ENCODE measurements around the gene MROH2A. TPM values are rescaled to one million over a fixed set of nuclear protein-coding genes. Genes with fewer than 3 reads are reported as not detected.

Gene MROH2A
- polyA plus RNA-seq, 3 donors = not detected

GRCh38 chr2:233846387-233847247 is 68.5 kb downstream of the MROH2A start:
- no peak for DNase-seq
- Histone ChIP-seq H3K9ac (ENCODE audit: insufficient read depth, low read length, poor library complexity, severe bottlenecking) (no peak overlapping the region), H3K36me3 (replicated peaks in 1 of 2; ENCODE audit: control insufficient read depth in 1 of 2, insufficient read depth in 2 of 2, low read length in 2 of 2) (peaks cover 62 to 96% of the 10 kb centered on the region in 2 donors), H4K20me1 (ENCODE audit: insufficient read depth, low read length) (no peaks in the 10 kb centered on the region), H2AFZ (ENCODE audit: insufficient read depth, low read depth, low read length, poor library complexity, severe bottlenecking) (no peak overlapping the region), H3K27me3 (ENCODE audit: control insufficient read depth in 2 of 2, insufficient read depth in 2 of 2, low read length in 2 of 2) (no peaks in the 10 kb centered on the region), H3K9me3 (replicated peaks in 1 of 2; ENCODE audit: control insufficient read depth in 1 of 2, insufficient read depth in 1 of 2, low read length in 2 of 2) (no peaks in the 10 kb centered on the region), H3K4me2 (replicated peaks; ENCODE audit: extremely low read depth, low read length, poor library complexity, severe bottlenecking) (no peak overlapping the region), H3K79me2 (ENCODE audit: insufficient read depth, low read length) (peaks cover 95% of the 10 kb centered on the region), H3K4me3 (replicated peaks in 1 of 3; ENCODE audit: low read depth in 2 of 3, low read length in 3 of 3) (no peak overlapping the region), H3K4me1 (ENCODE audit: control insufficient read depth in 1 of 2, insufficient read depth in 2 of 2, low read length in 2 of 2) (no peaks in the 10 kb centered on the region), H3K27ac (ENCODE audit: low read depth in 1 of 2, low read length in 2 of 2) (peak overlapping the region in 1 of 2 donors; percentile 58)
- H3K4me1 Mint-ChIP-seq = peaks cover 7% of the 10 kb centered on the region
- peaks cover 58 to 90% of the 10 kb centered on the region in 2 donors for H3K36me3 Mint-ChIP-seq
- H3K27ac Mint-ChIP-seq = peak overlapping the region in 5 of 7 donors; percentile 32 to 57 (median 53)
- intact Hi-C loops (cut with micrococcal nuclease) = loop anchor here in 1 of 2 donors (10.0 kb wide), 1 partner anchor 658 kb away; no protein-coding TSS in a partner anchor
- no peaks in the 10 kb centered on the region for H3K9me3 Mint-ChIP-seq
- H3K27me3 Mint-ChIP-seq (ENCODE audit: low read depth in 3 of 3) = peaks cover 0 to 1% (median 0%) of the 10 kb centered on the region in 3 donors
- 96% methylated on average over 10 of the region's 16 CpGs for WGBS (ENCODE audit: insufficient coverage)
- TF ChIP-seq, protein P1, sequence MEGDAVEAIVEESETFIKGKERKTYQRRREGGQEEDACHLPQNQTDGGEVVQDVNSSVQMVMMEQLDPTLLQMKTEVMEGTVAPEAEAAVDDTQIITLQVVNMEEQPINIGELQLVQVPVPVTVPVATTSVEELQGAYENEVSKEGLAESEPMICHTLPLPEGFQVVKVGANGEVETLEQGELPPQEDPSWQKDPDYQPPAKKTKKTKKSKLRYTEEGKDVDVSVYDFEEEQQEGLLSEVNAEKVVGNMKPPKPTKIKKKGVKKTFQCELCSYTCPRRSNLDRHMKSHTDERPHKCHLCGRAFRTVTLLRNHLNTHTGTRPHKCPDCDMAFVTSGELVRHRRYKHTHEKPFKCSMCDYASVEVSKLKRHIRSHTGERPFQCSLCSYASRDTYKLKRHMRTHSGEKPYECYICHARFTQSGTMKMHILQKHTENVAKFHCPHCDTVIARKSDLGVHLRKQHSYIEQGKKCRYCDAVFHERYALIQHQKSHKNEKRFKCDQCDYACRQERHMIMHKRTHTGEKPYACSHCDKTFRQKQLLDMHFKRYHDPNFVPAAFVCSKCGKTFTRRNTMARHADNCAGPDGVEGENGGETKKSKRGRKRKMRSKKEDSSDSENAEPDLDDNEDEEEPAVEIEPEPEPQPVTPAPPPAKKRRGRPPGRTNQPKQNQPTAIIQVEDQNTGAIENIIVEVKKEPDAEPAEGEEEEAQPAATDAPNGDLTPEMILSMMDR (IDR thresholded peaks at IDR 0.05) = no peak
- H3K4me3 Mint-ChIP-seq = no peak overlapping the region

DNA sequence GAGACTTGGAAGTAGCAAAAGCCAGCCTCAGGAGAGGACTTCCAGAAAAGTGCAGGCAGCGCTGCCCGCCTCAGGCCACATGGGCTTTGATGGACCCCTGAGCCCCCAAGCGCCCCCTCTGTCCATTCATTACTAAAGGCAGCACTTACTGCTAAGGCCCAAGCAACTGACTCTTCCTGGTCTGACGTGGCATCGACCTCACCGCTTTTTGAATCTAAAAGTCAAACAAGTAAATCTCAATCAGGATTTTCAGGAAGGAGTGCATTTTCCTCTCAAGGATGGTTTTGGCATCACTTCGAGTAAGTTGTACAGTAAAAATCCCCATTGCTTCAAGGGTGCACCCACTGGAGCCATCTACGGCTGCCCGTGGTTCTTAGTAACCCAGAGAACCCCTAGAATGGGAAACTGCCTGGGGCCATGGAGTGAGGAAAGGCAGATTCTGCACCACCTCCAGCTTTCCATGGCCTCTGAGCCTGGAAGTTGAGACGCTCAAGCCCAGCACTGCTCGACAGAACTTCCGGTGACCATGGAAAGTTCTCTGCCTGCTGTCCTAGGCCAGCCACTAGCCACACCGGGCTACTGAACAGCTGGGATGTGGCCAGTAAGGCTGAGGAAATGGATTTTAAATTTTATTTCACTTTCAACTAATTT is 69.2 kb downstream of the MROH2A start:
- no peaks in the 10 kb centered on the region for H3K9me3 ChIP-seq (replicated peaks in 1 of 2; ENCODE audit: control insufficient read depth in 1 of 2, insufficient read depth in 1 of 2, low read length in 2 of 2)
- peaks cover 55 to 88% of the 10 kb centered on the region in 2 donors for H3K36me3 ChIP-seq (replicated peaks in 1 of 2; ENCODE audit: control insufficient read depth in 1 of 2, insufficient read depth in 2 of 2, low read length in 2 of 2)
- H3K9ac ChIP-seq (ENCODE audit: insufficient read depth, low read length, poor library complexity, severe bottlenecking) = no peak overlapping the region
- no peak overlapping the region for H3K4me2 ChIP-seq (replicated peaks; ENCODE audit: extremely low read depth, low read length, poor library complexity, severe bottlenecking)
- H3K4me3 ChIP-seq (replicated peaks in 1 of 3; ENCODE audit: low read depth in 2 of 3, low read length in 3 of 3) = no peak overlapping the region
- H3K4me1 ChIP-seq (ENCODE audit: control insufficient read depth in 1 of 2, insufficient read depth in 2 of 2, low read length in 2 of 2) = peaks cover 6 to 7% of the 10 kb centered on the region in 2 donors
- peaks cover 95% of the 10 kb centered on the region for H3K79me2 ChIP-seq (ENCODE audit: insufficient read depth, low read length)
- Mint-ChIP-seq H3K27ac (peak overlapping the region in 2 of 7 donors; percentile 32 to 36), H3K4me1 (peaks cover 14% of the 10 kb centered on the region), H3K4me3 (no peak overlapping the region), H3K36me3 (peaks cover 50 to 83% of the 10 kb centered on the region in 2 donors), H3K9me3 (no peaks in the 10 kb centered on the region), H3K27me3 (ENCODE audit: low read depth in 3 of 3) (peaks cover 0 to 1% (median 0%) of the 10 kb centered on the region in 3 donors)
- intact Hi-C loops (cut with micrococcal nuclease) = loop anchor here in 1 of 2 donors (10.0 kb wide), 1 partner anchor 657 kb away; no protein-coding TSS in a partner anchor
- H3K27ac ChIP-seq (ENCODE audit: low read depth in 1 of 2, low read length in 2 of 2) = peak overlapping the region in 1 of 2 donors; percentile 58
- DNase-seq = no peak
- no peaks in the 10 kb centered on the region for H3K27me3 ChIP-seq (ENCODE audit: control insufficient read depth in 2 of 2, insufficient read depth in 2 of 2, low read length in 2 of 2)
- no peaks in the 10 kb centered on the region for H4K20me1 ChIP-seq (ENCODE audit: insufficient read depth, low read length)
- TF ChIP-seq, protein P1 (IDR thresholded peaks at IDR 0.05) = no peak
- H2AFZ ChIP-seq (ENCODE audit: insufficient read depth, low read depth, low read length, poor library complexity, severe bottlenecking) = no peak overlapping the region
- 98% methylated on average over 6 of the region's 13 CpGs for WGBS (ENCODE audit: insufficient coverage)
